GM10266 (cell line): ENCODE data around the gene SPAG17.

ENCODE experiments used
- DNase-seq: peaks from one replicate; pipeline ENCODE4 v3.0.0; 2012; ENCODE audit errors: extremely low spot score
- TF ChIP-seq, protein P1 (sequence below): IDR thresholded peaks from 2 replicates; pipeline ENCODE4 v1.5.1; 2012; ENCODE audit warnings: mild to moderate bottlenecking, low read depth; ENCODE audit not compliant: control insufficient read depth, insufficient read depth; ENCODE audit errors: missing control alignments

Gene SPAG17

DNA sequence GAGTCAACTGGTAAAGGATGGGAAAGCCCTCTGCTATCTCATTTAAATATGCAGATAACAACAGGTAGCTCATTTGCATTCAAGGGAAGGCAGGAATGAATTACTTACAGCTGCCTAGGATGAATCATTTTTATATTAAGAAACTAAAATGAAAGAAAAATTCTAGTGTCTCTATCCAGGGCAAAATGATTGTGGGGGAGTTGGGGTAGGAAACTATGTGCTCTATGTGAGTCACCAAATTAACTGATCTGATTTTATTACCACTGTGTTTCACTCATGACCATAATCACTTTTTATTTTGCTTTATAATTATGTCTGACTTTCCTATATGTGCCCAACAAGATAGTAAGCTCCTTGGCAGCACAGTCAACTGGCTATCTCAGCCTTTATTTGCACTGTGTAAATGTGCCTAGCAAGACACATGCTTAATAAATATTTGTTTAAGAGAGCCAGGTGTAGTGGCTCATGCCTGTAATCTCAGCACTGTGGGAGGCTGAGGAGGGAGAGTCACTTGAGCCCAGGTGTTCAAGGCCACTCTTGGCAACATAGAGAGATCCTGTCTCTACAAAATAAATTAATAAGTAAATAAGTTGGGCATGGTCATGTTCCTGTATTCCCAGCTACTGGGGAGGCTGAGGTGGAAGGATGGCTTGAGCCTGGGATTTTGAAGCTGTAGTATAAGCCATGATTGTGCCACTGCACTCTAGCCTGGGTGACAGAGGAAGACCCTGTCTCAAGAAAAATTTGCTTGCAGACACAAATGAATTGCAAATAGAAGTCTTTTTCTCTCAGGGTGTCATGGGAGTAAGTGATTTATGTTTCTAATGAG, 84.1 kb downstream of the SPAG17 start:
- TF ChIP-seq, protein P1, sequence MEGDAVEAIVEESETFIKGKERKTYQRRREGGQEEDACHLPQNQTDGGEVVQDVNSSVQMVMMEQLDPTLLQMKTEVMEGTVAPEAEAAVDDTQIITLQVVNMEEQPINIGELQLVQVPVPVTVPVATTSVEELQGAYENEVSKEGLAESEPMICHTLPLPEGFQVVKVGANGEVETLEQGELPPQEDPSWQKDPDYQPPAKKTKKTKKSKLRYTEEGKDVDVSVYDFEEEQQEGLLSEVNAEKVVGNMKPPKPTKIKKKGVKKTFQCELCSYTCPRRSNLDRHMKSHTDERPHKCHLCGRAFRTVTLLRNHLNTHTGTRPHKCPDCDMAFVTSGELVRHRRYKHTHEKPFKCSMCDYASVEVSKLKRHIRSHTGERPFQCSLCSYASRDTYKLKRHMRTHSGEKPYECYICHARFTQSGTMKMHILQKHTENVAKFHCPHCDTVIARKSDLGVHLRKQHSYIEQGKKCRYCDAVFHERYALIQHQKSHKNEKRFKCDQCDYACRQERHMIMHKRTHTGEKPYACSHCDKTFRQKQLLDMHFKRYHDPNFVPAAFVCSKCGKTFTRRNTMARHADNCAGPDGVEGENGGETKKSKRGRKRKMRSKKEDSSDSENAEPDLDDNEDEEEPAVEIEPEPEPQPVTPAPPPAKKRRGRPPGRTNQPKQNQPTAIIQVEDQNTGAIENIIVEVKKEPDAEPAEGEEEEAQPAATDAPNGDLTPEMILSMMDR = no peak
- no peak for DNase-seq

DNA sequence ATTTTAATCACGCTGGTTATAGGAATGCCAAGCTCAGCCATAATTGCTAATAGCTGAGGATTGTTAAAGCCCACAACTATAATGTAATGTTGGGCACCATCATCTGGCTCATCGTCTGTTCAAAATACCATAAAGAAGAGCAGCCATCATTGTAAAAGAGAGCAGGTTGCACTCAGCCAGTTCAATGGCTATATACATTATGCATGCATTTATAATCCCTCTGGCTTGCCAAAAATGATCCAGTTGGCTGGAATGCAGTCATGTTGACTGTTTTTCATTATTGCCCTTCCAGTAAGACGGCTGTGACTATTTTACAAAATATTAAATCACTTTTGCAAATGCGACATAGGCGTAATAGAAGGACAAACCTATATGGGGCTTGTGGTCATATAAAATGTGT, 85.3 kb downstream of the SPAG17 start:
- no peak for DNase-seq
- TF ChIP-seq, protein P1 = no peak

DNA sequence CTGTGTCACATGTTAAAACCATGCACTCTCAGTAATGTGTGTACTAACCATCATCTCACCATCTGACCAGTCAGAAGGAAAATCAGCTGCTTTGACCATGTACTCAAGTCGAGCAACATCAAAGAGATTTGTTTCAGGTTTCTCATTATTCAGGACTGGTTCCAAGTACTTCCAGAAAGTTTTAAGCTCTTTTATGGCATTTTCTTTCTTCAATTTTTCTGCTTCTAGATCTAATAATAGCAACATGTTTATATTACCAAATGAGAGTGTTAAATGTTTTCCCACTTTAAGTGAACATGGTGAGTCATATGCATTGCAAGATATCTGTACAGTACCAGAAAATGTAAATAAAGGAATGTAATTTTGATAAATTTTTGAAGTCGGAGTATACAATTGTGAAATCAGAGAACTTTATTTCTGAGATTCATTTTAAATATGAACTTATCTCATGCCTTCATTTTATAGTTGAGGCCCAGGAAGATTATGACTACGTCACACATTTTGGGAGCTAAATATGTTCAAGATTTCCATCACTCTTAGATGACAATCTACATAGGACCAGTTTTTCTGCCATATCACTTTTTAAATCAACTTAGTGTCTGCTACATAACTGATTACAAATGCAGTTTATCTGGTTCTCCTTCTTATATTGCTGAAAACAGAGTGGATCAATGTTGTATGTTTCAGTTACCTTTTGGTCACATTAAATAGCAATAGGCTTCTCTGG, 87.2 kb downstream of the SPAG17 start:
- DNase-seq = no peak
- TF ChIP-seq, protein P1 = no peak

DNA sequence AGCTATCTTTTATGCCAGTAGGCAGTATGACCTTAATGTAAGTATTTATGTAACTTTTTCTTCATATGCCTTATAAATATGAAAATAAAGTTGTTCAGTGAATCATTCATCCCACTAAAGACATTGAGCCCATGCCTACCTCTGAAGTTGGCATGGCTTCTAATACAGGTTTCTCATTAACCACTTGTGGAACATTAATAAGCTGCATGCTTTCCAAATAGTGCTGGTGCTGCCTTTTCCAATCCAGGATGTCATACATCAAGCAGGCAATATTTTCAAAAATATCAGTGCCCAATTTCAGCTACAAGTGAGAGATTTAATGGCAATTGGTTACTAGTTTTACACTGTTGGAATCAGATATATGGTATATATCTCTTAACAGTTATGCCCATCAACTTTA, 92.0 kb downstream of the SPAG17 start:
- TF ChIP-seq, protein P1 = no peak
- DNase-seq = no peak

DNA sequence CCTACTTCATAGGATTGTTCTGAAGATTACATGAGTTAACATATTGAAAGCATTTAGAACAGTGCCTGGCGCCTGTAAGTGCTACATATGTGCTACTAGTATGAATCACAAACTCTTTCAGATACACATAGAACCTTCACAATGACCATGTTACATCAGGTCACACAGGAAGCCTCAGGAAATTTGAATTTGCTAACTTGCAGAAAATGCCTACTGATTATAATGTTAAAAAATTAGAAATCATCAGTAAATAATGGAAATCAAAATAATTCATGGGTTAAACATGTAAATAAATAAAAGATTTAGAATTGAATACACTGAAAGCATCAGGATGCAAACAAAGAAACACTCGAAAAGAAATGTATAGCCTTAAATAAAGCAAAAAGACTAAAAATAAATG, 94.9 kb downstream of the SPAG17 start:
- TF ChIP-seq, protein P1 = no peak
- no peak for DNase-seq

DNA sequence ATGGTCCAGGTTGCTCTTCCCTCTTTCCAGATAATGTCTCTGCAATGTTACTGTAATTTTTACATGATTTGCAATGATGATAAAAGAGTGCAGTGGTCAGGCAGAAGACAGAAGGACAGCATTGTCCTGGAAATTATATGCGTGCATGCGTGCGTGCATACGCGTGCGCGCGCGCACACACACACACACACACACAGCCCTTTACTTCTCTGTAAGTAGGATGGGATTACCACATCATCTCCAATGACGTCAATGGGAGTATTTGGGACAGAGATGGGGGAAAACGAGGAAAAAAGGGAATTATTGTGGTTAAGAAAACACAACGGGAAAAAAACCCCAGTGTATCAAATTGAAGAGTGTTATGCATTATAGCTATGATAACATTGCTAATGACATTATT, 99.7 kb downstream of the SPAG17 start:
- TF ChIP-seq, protein P1 = no peak
- no peak for DNase-seq

DNA sequence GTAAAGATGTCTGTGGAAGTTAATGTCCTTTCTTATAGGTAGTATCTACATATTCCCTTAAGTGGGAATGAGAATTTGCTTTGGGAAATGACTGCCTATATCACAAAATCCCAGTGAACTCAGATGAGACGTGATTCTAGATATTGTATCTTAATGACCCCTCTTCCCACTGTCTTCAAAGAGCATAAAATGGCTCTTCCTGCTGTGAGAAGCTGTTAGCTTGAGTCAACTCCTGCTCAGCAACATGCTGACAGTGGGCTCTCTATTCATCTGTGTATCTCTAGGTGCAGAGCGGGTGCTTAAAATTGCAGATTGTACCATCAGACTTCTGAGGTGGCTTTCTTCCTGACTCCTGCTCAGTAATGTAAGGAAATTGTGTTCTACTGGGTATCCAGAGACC, 100.6 kb downstream of the SPAG17 start:
- TF ChIP-seq, protein P1 = no peak
- DNase-seq = no peak
